OCI-LY7 (cell line): ENCODE results near the gene RNF26. TPM values are rescaled to one million over a fixed set of nuclear protein-coding genes. Genes with fewer than 3 reads are reported as not detected.
A peak's percentile ranks its signal among the peaks of the same experiment; 100 is the strongest.

Experiments used
- BruUV-seq: library from RNA; stranded (reverse); fragments of 400-500 nt; replicated peaks from 2 replicates; lab custom pipeline; 2021; lab: Mats Ljungman, UMichigan
- CTCF ChIA-PET: fragments of 300-600 bp; sonication (Branson Sonifier 250); formaldehyde crosslinking; loops from one replicate; lab custom pipeline; 2022; ENCODE audit warnings: antibody characterized with exemption; ENCODE audit not compliant: unreplicated experiment; lab: Charles Lee
- POLR2A ChIA-PET: fragments of 300-600 bp; sonication (Branson Sonifier 250); formaldehyde crosslinking; loops from one replicate; lab custom pipeline; 2022; ENCODE audit warnings: antibody characterized with exemption; lab: Charles Lee
- DNase-seq: peaks from one replicate; pipeline ENCODE4 v3.0.0-alpha.2; 2015; ENCODE audit warnings: low spot score
- H2AFZ ChIP-seq: fragments of 200-600 bp; sonication (generic), shearing (Covaris generic); 2 replicates; pipeline ENCODE4 v1.6.1; 2014; ENCODE audit warnings: mild to moderate bottlenecking, antibody characterized with exemption, low read length, moderate library complexity
- H3K27ac ChIP-seq: fragments of 200-600 bp; sonication (generic); 2 replicates; pipeline ENCODE4 v1.5.1; 2014; ENCODE audit warnings: mixed run types, low read depth, mild to moderate bottlenecking, moderate library complexity, low read length, inconsistent platforms; ENCODE audit not compliant: poor library complexity, severe bottlenecking
- H3K36me3 ChIP-seq: fragments of 200-600 bp; sonication (generic); 2 replicates; pipeline ENCODE4 v1.6.1; 2014; ENCODE audit warnings: mild to moderate bottlenecking, antibody characterized with exemption, low read length, moderate library complexity, mixed read lengths; ENCODE audit not compliant: insufficient read depth
- H3K4me1 ChIP-seq: fragments of 200-600 bp; sonication (generic); 2 replicates; pipeline ENCODE4 v1.5.1; 2014; ENCODE audit warnings: mild to moderate bottlenecking, low read length; ENCODE audit not compliant: insufficient read depth, poor library complexity, severe bottlenecking
- H3K4me2 ChIP-seq: fragments of 200-600 bp; sonication (generic); 2 replicates; pipeline ENCODE4 v1.6.1; 2014; ENCODE audit warnings: mild to moderate bottlenecking, low read length
- H3K4me3 ChIP-seq: fragments of 200-600 bp; sonication (generic); 2 replicates; pipeline ENCODE4 v1.5.1; 2014; ENCODE audit warnings: mild to moderate bottlenecking, low read depth, low read length; ENCODE audit not compliant: poor library complexity, severe bottlenecking
- H3K79me2 ChIP-seq: fragments of 200-600 bp; sonication (generic); 2 replicates; pipeline ENCODE4 v1.6.1; 2016; ENCODE audit warnings: low read depth, mild to moderate bottlenecking, low read length, moderate library complexity, mixed read lengths; ENCODE audit not compliant: insufficient read depth
- H3K9me2 ChIP-seq: fragments of 200-600 bp; sonication (generic); 2 replicates; pipeline ENCODE4 v1.6.1; 2016; ENCODE audit warnings: mild to moderate bottlenecking, low read length, mixed read lengths; ENCODE audit not compliant: insufficient read depth
- H3K9me3 ChIP-seq: fragments of 200-600 bp; sonication (generic); 2 replicates; pipeline ENCODE4 v1.6.1; 2014; ENCODE audit warnings: mild to moderate bottlenecking, mixed run types, low read length, mixed read lengths
- H4K20me1 ChIP-seq: fragments of 200-600 bp; sonication (generic); 2 replicates; pipeline ENCODE4 v1.6.1; 2014; ENCODE audit warnings: mild to moderate bottlenecking, antibody characterized with exemption, low read length, moderate library complexity, mixed read lengths; ENCODE audit not compliant: insufficient read depth
- EZH2phosphoT487 ChIP-seq: fragments of 200-600 bp; sonication (generic); IDR thresholded peaks from 2 replicates; pipeline ENCODE4 v1.6.1; 2018; ENCODE audit warnings: low read depth, borderline replicate concordance, mild to moderate bottlenecking, mixed run types, antibody characterized with exemption, low read length, moderate library complexity, mixed read lengths
- intact Hi-C: fragments of 100-400 bp; cut with micrococcal nuclease; formaldehyde crosslinking; loops from one replicate; pipeline ENCODE4 v1.10.0; 2022; ENCODE audit not compliant: unreplicated experiment
- total RNA-seq, 2 experiments: library from RNA; depleted of rRNA in 1 of 2; stranded (reverse); fragments of >200 nt in 1 of 2; shearing (Covaris generic) in 1 of 2; gene quantifications; 2 replicates each; pipeline ENCODE4 v1.2.3, GENCODE V29; 2014 to 2022
- TF ChIP-seq, protein P1 (sequence below): fragments of 200-600 bp; sonication (generic); conservative IDR thresholded peaks from 2 replicates; pipeline ENCODE4 v1.5.1; 2014; ENCODE audit warnings: mild to moderate bottlenecking, antibody characterized with exemption, low read length, moderate library complexity, mixed read lengths

RNF26 gene
- total RNA-seq, 2 experiments from 2014 or later = 13.9 to 52.5 TPM

DNA sequence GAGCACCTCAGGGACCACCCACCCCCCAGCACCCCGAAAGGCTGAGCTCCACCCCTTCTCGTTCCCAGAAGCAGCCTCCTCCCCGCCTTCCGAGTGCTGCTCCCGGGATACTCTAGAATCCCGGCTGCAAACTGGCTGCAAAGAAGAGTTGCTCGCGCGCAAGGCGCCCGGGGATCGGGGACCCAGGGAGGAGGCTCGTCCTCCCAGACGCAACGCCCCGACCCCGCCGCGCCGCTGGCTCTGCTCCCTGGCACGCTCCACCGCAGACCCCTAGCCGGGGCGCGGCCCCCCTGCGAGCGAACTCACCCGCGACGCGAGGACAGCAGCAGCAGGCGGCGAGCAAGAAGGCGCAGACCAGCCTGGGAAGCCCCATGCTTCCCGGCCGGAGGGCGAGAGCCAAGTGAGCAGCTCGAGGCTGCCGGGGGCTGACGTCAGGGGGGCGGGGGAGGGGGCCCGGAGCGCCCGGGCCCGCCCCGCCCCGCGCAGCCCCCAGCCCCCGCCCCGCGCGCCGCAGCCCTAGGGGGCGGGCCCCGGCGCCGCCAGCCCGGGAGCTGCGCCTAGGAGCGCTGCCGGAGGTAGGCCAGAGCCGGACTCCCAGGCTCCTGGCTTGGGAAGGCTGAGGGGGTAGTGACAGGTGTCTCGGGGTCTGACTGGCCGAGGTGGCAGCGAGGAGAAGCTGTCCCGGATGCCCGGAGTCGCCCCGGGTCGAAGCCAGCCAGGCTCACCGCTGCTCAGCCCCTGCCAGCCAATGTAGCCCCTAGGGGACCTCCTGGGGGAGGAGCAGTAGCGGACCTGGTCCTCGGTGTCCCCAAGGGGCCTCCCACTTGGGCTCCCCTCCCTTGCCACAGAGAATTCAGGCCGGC lies 17.4 kb upstream of the RNF26 start, which contains the start of gene MCAM:
MCAM (minus strand) TSS at position 402 of the 863 bp plus-strand sequence; CDS start at position 373, 29 bp downstream.
- ChIA-PET POLR2A (interaction anchor here (0.5 to 1.7 kb wide), 2 partner anchors 16 to 284 kb away, joined by 3 to 4 read pairs; no protein-coding TSS in a partner anchor), CTCF (no interaction called here)
- Histone ChIP-seq H3K9me2 (no peaks in the 10 kb centered on the region), H4K20me1 (no peaks in the 10 kb centered on the region), H3K4me3 (no peak within 1 kb of the TSS), H3K4me1 (peaks cover 51% of the 10 kb centered on the region), H3K4me2 (peak within 1 kb of the TSS; percentile 61), H2AFZ (no peak within 1 kb of the TSS), H3K36me3 (no peaks in the 10 kb centered on the region), H3K9me3 (no peaks in the 10 kb centered on the region), H3K27ac (no peak within 1 kb of the TSS), H3K79me2 (no peaks in the 10 kb centered on the region)
- no TSS peak for BruUV-seq
- no peak for TF ChIP-seq EZH2phosphoT487
- TF ChIP-seq, protein P1, sequence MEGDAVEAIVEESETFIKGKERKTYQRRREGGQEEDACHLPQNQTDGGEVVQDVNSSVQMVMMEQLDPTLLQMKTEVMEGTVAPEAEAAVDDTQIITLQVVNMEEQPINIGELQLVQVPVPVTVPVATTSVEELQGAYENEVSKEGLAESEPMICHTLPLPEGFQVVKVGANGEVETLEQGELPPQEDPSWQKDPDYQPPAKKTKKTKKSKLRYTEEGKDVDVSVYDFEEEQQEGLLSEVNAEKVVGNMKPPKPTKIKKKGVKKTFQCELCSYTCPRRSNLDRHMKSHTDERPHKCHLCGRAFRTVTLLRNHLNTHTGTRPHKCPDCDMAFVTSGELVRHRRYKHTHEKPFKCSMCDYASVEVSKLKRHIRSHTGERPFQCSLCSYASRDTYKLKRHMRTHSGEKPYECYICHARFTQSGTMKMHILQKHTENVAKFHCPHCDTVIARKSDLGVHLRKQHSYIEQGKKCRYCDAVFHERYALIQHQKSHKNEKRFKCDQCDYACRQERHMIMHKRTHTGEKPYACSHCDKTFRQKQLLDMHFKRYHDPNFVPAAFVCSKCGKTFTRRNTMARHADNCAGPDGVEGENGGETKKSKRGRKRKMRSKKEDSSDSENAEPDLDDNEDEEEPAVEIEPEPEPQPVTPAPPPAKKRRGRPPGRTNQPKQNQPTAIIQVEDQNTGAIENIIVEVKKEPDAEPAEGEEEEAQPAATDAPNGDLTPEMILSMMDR = no peak
- DNase-seq = no peak
- intact Hi-C loops = no loop called here

DNA sequence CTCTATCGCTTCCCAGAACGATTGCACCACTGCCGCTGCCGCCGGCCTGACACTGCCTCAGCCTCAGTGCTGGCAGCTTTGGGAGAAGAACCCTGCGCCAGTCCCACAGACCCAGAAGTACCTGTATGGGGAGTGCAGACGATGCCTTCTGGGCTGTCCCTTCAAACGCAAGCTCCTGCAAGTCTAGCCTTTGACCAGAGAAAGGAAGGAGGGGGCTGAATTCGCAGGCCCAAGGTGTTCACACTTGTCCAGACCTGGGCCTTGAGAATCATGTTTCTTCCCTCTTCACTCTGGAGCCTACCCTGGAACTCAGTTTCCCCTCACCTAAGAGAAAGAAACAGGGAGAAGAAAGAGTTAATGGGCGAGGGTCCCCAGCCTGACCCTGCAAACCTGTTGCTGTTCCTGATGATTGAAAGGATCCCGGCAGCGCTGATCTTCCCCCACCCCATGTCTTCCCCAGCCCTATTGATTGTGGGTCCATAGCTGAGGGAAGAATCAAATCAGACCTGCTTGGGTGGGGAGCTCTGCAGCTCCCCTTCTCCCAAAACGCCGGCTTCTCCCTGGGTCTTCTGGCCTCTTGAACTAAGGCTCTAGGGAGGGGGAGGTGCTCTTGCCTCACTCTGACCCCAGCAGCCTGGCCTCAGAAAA lies 16.6 kb upstream of the RNF26 start:
- Histone ChIP-seq H4K20me1 (no peaks in the 10 kb centered on the region), H3K9me3 (no peaks in the 10 kb centered on the region), H3K27ac (no peak overlapping the region), H3K79me2 (no peaks in the 10 kb centered on the region), H3K36me3 (no peaks in the 10 kb centered on the region), H3K9me2 (no peaks in the 10 kb centered on the region), H3K4me3 (no peak overlapping the region), H3K4me2 (no peak overlapping the region), H3K4me1 (peaks cover 58% of the 10 kb centered on the region), H2AFZ (no peak overlapping the region)
- CTCF ChIA-PET = no interaction called here
- no peak for TF ChIP-seq EZH2phosphoT487
- TF ChIP-seq, protein P1 = no peak
- intact Hi-C loops = no loop called here
- DNase-seq = no peak
- POLR2A ChIA-PET = interaction anchor here (0.5 to 1.7 kb wide), 3 partner anchors 16 to 284 kb away, joined by 3 to 4 read pairs (median 3); no protein-coding TSS in a partner anchor
- no TSS peak for BruUV-seq
